Endothelial cell of umbilical vein (primary cell): Measurements from ENCODE around the gene CFAP100. TPM values are rescaled to one million over a fixed set of nuclear protein-coding genes. Genes with fewer than 3 reads are reported as not detected.

Experiments
- BruUV-seq: library from RNA; stranded (reverse); fragments of 400-500 nt; replicated peaks from 2 replicates; lab custom pipeline; 2021; lab: Mats Ljungman, UMichigan
- CTCF ChIA-PET: fragments of 300-600, 350-600 bp; sonication (Branson Sonifier 250); formaldehyde crosslinking; loops from one replicate; lab custom pipeline; 2021; ENCODE audit warnings: antibody characterized with exemption, inconsistent platforms; lab: Charles Lee
- POLR2A ChIA-PET: fragments of 300-600, 350-600 bp; sonication (Branson Sonifier 250); formaldehyde crosslinking; loops from one replicate; lab custom pipeline; 2021; ENCODE audit warnings: antibody characterized with exemption, inconsistent platforms; lab: Charles Lee
- DNase-seq: peaks from one replicate; pipeline ENCODE4 v3.0.0-alpha.2; 2011; ENCODE audit warnings: low read depth, low spot score
- FAIRE-seq: peaks from 2 replicates; lab custom pipeline; 2011; peaks lifted over from hg19 to GRCh38; lab: Jason Lieb, UNC
- H2AFZ ChIP-seq: 2 replicates; pipeline ENCODE4 v1.6.0; 2012; ENCODE audit warnings: low read depth, low read length, control low read depth, inconsistent platforms
- H3K27ac ChIP-seq: 2 replicates; pipeline ENCODE4 v1.5.1; 2011; ENCODE audit warnings: low read depth, mild to moderate bottlenecking, control low read depth, low read length, moderate library complexity; ENCODE audit not compliant: insufficient read depth
- H3K27me3 ChIP-seq, 2 experiments: 2 replicates each; pipeline versions ENCODE4 v1.6.0 to v1.6.1; 2011; ENCODE audit warnings: low read length in 2 of 2, mixed read lengths in 1 of 2; ENCODE audit not compliant: control insufficient read depth in 2 of 2, insufficient read depth in 2 of 2
- H3K36me3 ChIP-seq, 2 experiments: 2 replicates in 1 of 2; 3 replicates in 1 of 2; pipeline ENCODE4 v1.5.1; 2011; ENCODE audit warnings: low read length in 2 of 2, mild to moderate bottlenecking in 1 of 2, moderate library complexity in 1 of 2; ENCODE audit not compliant: control insufficient read depth in 2 of 2, insufficient read depth in 2 of 2; ENCODE audit errors: extremely low read depth in 1 of 2
- H3K4me1 ChIP-seq: 3 replicates; pipeline ENCODE4 v1.5.1; 2011; ENCODE audit warnings: mild to moderate bottlenecking, low read length; ENCODE audit not compliant: control insufficient read depth, insufficient read depth; ENCODE audit errors: extremely low read depth
- H3K4me2 ChIP-seq: 2 replicates; pipeline ENCODE4 v1.6.1; 2011; ENCODE audit warnings: low read length, control low read depth, mixed read lengths; ENCODE audit not compliant: insufficient read depth
- H3K4me3 ChIP-seq, 3 experiments: fragments of 200-600 bp in 1 of 3; sonication (generic), shearing (Covaris generic) in 1 of 3; replicated peaks in 1 of 3; 2 replicates each; pipeline ENCODE4 v1.5.1; 2011 to 2016; ENCODE audit warnings: control low read depth in 3 of 3, low read length in 3 of 3, mild to moderate bottlenecking in 2 of 3, inconsistent platforms in 1 of 3, low read depth in 1 of 3, moderate library complexity in 1 of 3; ENCODE audit not compliant: insufficient read depth in 1 of 3
- H3K79me2 ChIP-seq: 2 replicates; pipeline ENCODE4 v1.6.0; 2012; ENCODE audit warnings: low read length, inconsistent platforms; ENCODE audit not compliant: control insufficient read depth, insufficient read depth
- H3K9ac ChIP-seq: replicated peaks from 2 replicates; pipeline ENCODE3; 2011; ENCODE audit warnings: low read length, control low read depth; ENCODE audit not compliant: insufficient read depth; ENCODE audit errors: extremely low read depth
- H3K9me1 ChIP-seq: replicated peaks from 3 replicates; pipeline ENCODE4 v1.6.0; 2011; ENCODE audit warnings: mild to moderate bottlenecking, low read length; ENCODE audit not compliant: control insufficient read depth, insufficient read depth; ENCODE audit errors: extremely low read depth
- H3K9me3 ChIP-seq: replicated peaks from 2 replicates; pipeline ENCODE4 v1.5.1; 2012; ENCODE audit warnings: low read length, inconsistent platforms; ENCODE audit not compliant: control insufficient read depth, insufficient read depth
- H4K20me1 ChIP-seq: replicated peaks from 2 replicates; pipeline ENCODE3; 2011; ENCODE audit warnings: mild to moderate bottlenecking, low read length; ENCODE audit not compliant: control insufficient read depth, insufficient read depth; ENCODE audit errors: extremely low read depth
- EZH2 ChIP-seq: IDR thresholded peaks from 2 replicates; pipeline ENCODE4 v1.6.1; 2012; ENCODE audit warnings: borderline replicate concordance, low read depth, mild to moderate bottlenecking, moderate library complexity, low read length, inconsistent platforms; ENCODE audit not compliant: severe bottlenecking
- FOS ChIP-seq: IDR thresholded peaks from 2 replicates; pipeline ENCODE4 v1.6.1; 2011; ENCODE audit warnings: mild to moderate bottlenecking, low read length, moderate library complexity, borderline replicate concordance; ENCODE audit not compliant: insufficient read depth
- GATA2 ChIP-seq: IDR thresholded peaks from 2 replicates; pipeline ENCODE4 v1.7.0; 2011; ENCODE audit warnings: low read depth, mild to moderate bottlenecking, moderate library complexity, mixed read lengths, low read length; ENCODE audit not compliant: insufficient read length, insufficient read depth
- JUN ChIP-seq: IDR thresholded peaks from 2 replicates; pipeline ENCODE4 v1.6.1; 2011; ENCODE audit warnings: borderline replicate concordance, low read depth; ENCODE audit not compliant: insufficient read length, insufficient read depth
- MYC ChIP-seq: IDR thresholded peaks from one replicate; pipeline ENCODE4 v1.6.1; 2011; ENCODE audit warnings: mild to moderate bottlenecking, low read depth, low read length
- POLR2A ChIP-seq: IDR thresholded peaks from 2 replicates; pipeline ENCODE4 v1.6.1; 2012; ENCODE audit warnings: low read depth, mild to moderate bottlenecking, control low read depth, low read length
- POLR2AphosphoS5 ChIP-seq: IDR thresholded peaks from 2 replicates; pipeline ENCODE4 v1.6.1; 2012; ENCODE audit warnings: low read depth, mild to moderate bottlenecking, control low read depth, low read length, moderate library complexity; ENCODE audit not compliant: insufficient read depth
- dilution Hi-C: fragments of 300-500 bp; cut with MboI; formaldehyde crosslinking; loops from one replicate; pipeline ENCODE4 v1.15.0; 2019; ENCODE audit warnings: low sequenced_read_pairs; ENCODE audit not compliant: extremely low pct_ligation_motif_present
- intact Hi-C: fragments of 100-400 bp; cut with micrococcal nuclease; formaldehyde crosslinking; loops from one replicate; pipeline ENCODE4 v1.10.0; 2022
- polyA plus RNA-seq, 4 experiments: library from polyadenylated mRNA; depleted of rRNA in 3 of 4; stranded (reverse) in 3 of 4; unstranded in 1 of 4; fragments of >200 nt; gene quantifications; 2 replicates each; pipeline versions ENCODE4 v1.2.1 to v1.2.3, GENCODE V29; 2011 to 2012; ENCODE audit warnings: missing spikeins in 1 of 4
- total RNA-seq: library from RNA; stranded (reverse); gene quantifications from 2 replicates; pipeline ENCODE4 v1.2.3, GENCODE V29; 2021
- TF ChIP-seq, protein P1 (sequence below): IDR thresholded peaks from 2 replicates; pipeline ENCODE4 v1.6.1; 2011; ENCODE audit not compliant: insufficient read depth, insufficient read length
- TF ChIP-seq, protein P2 (sequence below), 2 donors: IDR thresholded peaks; 1 replicate in 1 of 2; 2 replicates in 1 of 2; pipeline ENCODE4 v1.5.1; 2011; ENCODE audit warnings: low read length in 2 of 2, mild to moderate bottlenecking in 2 of 2, moderate library complexity in 2 of 2, control low read depth in 1 of 2, inconsistent platforms in 1 of 2, low read depth in 1 of 2; ENCODE audit not compliant: insufficient read depth in 1 of 2; ENCODE audit errors: extremely low read depth in 1 of 2

The CFAP100 gene
- total and polyA plus RNA-seq, 2 donors (not counting 3 experiments of a cell fraction or from before 2014, with no cell fraction given) = not detected

DNA sequence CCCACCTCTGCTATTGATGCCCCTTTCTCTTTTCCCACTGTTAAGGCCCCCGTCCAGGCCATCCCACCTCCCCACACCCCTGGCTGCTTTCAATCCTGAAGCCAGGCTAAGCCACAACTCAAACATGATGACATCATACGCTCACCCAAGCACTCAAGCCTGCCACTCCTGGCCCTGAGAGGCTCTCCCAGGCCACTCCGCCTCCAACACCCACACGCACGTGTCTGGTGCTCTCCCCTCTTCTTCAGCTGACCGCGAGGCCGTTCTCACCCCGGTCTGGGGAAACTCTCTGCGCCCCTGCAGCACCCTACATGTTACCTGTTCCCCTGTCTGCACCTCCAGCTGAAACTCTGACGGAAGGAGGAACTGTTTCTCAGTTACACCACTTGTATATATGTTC lies 74.8 kb downstream of the CFAP100 start:
- no peaks in the 10 kb centered on the region for H4K20me1 ChIP-seq
- peaks cover 23% of the 10 kb centered on the region for H3K4me1 ChIP-seq
- H3K36me3 ChIP-seq = peaks cover 13 to 52% of the 10 kb centered on the region in 2 experiments
- H3K9me1 ChIP-seq = no peaks in the 10 kb centered on the region
- no TSS peak for BruUV-seq
- no peak overlapping the region for H3K9ac ChIP-seq
- dilution Hi-C loops = no loop called here
- H3K27me3 ChIP-seq = no peaks in the 10 kb centered on the region
- intact Hi-C loops = no loop called here
- no peak for FAIRE-seq
- POLR2A ChIA-PET = no interaction called here
- no peak overlapping the region for H3K27ac ChIP-seq
- no peak overlapping the region for H3K4me2 ChIP-seq
- peaks cover 45% of the 10 kb centered on the region for H3K79me2 ChIP-seq
- TF ChIP-seq POLR2AphosphoS5 (no peak), FOS (no peak), POLR2A (no peak), GATA2 (no peak), JUN (no peak), EZH2 (no peak), MYC (no peak)
- TF ChIP-seq, protein P1, sequence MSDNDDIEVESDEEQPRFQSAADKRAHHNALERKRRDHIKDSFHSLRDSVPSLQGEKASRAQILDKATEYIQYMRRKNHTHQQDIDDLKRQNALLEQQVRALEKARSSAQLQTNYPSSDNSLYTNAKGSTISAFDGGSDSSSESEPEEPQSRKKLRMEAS = no peak
- TF ChIP-seq, protein P2, sequence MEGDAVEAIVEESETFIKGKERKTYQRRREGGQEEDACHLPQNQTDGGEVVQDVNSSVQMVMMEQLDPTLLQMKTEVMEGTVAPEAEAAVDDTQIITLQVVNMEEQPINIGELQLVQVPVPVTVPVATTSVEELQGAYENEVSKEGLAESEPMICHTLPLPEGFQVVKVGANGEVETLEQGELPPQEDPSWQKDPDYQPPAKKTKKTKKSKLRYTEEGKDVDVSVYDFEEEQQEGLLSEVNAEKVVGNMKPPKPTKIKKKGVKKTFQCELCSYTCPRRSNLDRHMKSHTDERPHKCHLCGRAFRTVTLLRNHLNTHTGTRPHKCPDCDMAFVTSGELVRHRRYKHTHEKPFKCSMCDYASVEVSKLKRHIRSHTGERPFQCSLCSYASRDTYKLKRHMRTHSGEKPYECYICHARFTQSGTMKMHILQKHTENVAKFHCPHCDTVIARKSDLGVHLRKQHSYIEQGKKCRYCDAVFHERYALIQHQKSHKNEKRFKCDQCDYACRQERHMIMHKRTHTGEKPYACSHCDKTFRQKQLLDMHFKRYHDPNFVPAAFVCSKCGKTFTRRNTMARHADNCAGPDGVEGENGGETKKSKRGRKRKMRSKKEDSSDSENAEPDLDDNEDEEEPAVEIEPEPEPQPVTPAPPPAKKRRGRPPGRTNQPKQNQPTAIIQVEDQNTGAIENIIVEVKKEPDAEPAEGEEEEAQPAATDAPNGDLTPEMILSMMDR (IDR thresholded peaks at IDR 0.05; ENCODE audit: extremely low read depth in 1 of 2, insufficient read depth in 1 of 2, low read depth in 1 of 2, low read length in 2 of 2) = no peak
- CTCF ChIA-PET = no interaction called here
- no peaks in the 10 kb centered on the region for H3K9me3 ChIP-seq
- H2AFZ ChIP-seq = no peak overlapping the region
- H3K4me3 ChIP-seq = no peak overlapping the region
- no peak for DNase-seq
